ENCODE results near the gene SPOP.

Gene SPOP

DNA sequence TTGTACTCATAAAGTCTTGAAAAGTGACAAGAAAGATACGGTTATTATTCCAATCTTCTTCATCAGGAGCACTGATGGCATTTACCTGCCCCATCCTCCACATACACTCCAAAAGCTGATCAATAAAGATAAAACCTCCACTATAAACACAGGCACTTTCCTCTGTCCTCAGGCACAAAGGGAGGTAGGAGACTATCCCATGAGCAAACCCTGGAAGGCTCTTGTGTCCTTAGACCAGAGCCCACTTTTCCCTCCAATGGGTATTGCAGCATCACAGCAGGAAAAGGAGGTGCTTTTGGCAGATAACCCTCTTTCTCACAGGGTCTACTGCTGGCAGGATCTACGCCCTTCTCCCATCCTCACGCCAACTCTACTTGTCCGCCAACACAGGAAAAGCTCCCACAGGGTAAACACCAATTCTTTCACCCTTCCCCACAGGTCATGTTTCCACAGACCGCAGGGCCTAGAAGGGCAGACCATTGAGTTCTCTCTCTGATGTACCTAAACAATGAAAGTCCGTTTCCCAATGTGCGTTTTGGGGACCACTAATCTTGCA is 73.5 kb downstream of the SPOP start:
- DNase-seq (ENCODE audit: low read depth): no peak
- no peak overlapping the region for H3K4me3 ChIP-seq (ENCODE audit: low read depth, low read length)
- TF ChIP-seq CTCF (IDR thresholded peaks at IDR 0.05; ENCODE audit: insufficient read depth, low read depth, low read length, missing control alignments): no peak

DNA sequence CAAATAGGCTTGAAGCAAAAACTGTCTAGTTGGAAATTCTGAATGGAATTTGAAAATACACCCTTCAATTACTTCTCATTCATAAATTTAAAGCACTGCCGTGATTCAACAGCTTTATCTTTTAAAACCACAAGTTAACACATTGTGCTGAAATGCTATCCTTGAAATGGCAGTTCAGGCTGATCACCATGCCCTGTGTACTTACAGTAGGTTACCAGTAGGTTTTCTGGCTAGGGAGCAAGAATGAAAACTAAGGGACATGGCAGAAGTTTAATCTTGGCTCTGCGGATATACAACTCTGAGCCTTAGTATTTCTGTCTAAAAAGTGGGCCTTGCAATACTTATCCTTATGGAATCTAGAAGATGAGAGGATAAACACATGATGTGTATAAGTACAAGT is 74.2 kb downstream of the SPOP start:
- no peak for DNase-seq (ENCODE audit: low read depth)
- H3K4me3 ChIP-seq (ENCODE audit: low read depth, low read length): no peak overlapping the region
- no peak for TF ChIP-seq CTCF (IDR thresholded peaks at IDR 0.05; ENCODE audit: insufficient read depth, low read depth, low read length, missing control alignments)

DNA sequence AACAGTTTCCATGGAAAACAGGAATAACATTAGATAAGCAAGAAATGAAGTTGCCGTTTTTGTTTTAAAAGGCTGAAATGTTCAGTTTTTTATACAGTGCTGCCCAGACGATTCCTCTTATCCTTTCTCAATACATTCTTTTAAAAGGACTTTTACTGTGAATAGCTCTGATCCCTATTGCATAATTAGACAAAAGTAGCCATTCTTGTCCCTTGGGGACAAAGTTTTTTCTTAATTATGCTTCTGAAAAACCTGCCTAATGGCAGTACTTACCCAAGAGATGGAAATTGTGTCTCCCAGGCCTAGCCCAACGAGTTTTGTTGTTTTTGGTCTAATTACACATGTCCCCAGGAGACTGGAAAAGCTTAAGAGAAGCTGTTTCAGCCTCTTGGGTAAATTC is 74.7 kb downstream of the SPOP start:
- no peak for TF ChIP-seq CTCF (IDR thresholded peaks at IDR 0.05; ENCODE audit: insufficient read depth, low read depth, low read length, missing control alignments)
- no peak overlapping the region for H3K4me3 ChIP-seq (ENCODE audit: low read depth, low read length)
- no peak for DNase-seq (ENCODE audit: low read depth)

DNA sequence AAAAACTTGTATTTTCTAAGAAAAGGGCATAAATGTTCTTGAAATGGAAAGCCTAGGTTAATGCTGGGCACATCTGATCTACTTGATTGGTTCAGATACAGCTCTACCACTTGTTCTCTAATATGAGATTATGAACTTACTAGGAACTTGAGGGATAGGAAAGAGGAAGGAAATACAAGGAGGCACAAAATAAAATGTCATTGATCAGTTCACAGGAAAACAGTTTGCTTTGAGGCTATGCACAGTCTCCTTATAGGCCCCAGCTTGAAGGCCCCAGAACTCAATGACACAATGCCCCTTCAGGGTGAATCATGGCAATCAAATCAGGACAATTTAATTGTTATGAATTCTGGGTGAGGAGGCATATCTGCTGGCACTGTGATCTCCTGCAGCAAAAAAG is 75.1 kb downstream of the SPOP start:
- H3K4me3 ChIP-seq (ENCODE audit: low read depth, low read length): no peak overlapping the region
- no peak for DNase-seq (ENCODE audit: low read depth)
- TF ChIP-seq CTCF (IDR thresholded peaks at IDR 0.05; ENCODE audit: insufficient read depth, low read depth, low read length, missing control alignments): no peak

DNA sequence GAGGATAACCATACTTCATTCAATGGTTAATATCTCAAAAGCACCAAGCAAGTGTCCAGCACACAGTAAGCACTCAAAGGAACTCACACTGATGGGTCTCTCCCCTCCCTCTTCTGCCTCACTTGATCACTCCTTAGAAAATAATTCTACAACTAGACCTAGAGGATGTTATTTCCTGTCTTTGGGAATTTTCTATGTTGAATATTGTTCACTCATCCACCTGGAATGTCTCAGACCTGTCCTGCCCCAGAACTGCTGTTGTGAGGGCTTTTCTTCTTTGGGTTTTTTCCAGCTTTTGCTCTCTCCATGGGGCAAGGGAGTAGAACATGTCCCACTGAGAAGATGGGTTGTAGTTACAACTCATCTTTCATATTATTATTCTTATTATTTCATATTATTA is 76.9 kb downstream of the SPOP start:
- TF ChIP-seq CTCF (IDR thresholded peaks at IDR 0.05; ENCODE audit: insufficient read depth, low read depth, low read length, missing control alignments): no peak
- no peak for DNase-seq (ENCODE audit: low read depth)

DNA sequence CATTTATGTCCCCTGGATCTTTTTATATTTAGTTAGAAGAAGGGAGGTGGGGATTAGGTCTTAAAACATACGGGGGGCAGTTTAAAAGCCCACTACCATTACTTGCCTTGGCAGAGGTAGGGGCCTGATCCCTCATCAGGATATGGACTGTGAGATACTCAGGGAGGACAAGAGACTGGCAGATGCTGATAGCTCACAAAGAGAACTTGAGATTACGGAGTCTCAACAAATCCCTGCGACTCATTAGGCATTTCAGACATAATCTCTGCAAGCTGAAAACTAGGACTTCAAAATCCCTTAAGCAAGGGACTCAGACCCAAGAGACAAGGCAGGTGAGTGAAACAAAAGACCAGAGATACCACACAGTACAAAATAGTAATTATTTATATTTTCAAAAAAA is 79.0 kb downstream of the SPOP start:
- DNase-seq (ENCODE audit: low read depth): no peak
- H3K4me3 ChIP-seq (ENCODE audit: low read depth, low read length): no peak overlapping the region
- TF ChIP-seq CTCF (IDR thresholded peaks at IDR 0.05; ENCODE audit: insufficient read depth, low read depth, low read length, missing control alignments): no peak

More for the DNA sequence above, 76.9 kb downstream of the SPOP start:
- no peak overlapping the region for H3K4me3 ChIP-seq (ENCODE audit: low read depth, low read length)

GRCh38 chr17:49597928-49598655 is 79.8 kb downstream of the SPOP start:
- no peak for DNase-seq (ENCODE audit: low read depth)
- H3K4me3 ChIP-seq (ENCODE audit: low read depth, low read length): no peak overlapping the region
- no peak for TF ChIP-seq CTCF (IDR thresholded peaks at IDR 0.05; ENCODE audit: insufficient read depth, low read depth, low read length, missing control alignments)
